ENCODE measurements around the gene COPA. TPM values are rescaled to one million over a fixed set of nuclear protein-coding genes. Genes with fewer than 3 reads are reported as not detected.

Gene COPA
- total and polyA plus RNA-seq, 10 of the 15 experiments (the other 5 are each of a cell fraction or from before 2014, with no cell fraction given), result 53.7 to 180 (median 123) TPM

GRCh38 chr1:160282807-160283206 is 60.2 kb downstream of the COPA start:
- H3K9ac ChIP-seq (ENCODE audit: control insufficient read depth, insufficient read depth, low read length), result no peak overlapping the region
- ChIA-PET RAD21 (ENCODE audit: unreplicated experiment) (no interaction called here), POLR2A (no interaction called here), SMC1A (ENCODE audit: uncharacterized antibody, unreplicated experiment) (no interaction called here), CTCF (interaction anchor here (1.3 kb wide), 1 partner anchor 62 kb away, joined by 3 read pairs; no protein-coding TSS in a partner anchor)
- peaks cover 1 to 8% of the 10 kb centered on the region in 2 experiments for H3K36me3 ChIP-seq (ENCODE audit: control insufficient read depth in 2 of 2, insufficient read depth in 2 of 2, low read length in 1 of 2)
- in situ Hi-C loops (cut with MboI), result no loop called here
- H3K27ac ChIP-seq (ENCODE audit: control insufficient read depth, insufficient read depth), result no peak overlapping the region
- ATAC-seq (no peak), FAIRE-seq (no peak), DNase-seq (ENCODE audit: low read depth, low spot score) (no peak)
- no peak overlapping the region for H2AFZ ChIP-seq (ENCODE audit: control insufficient read depth, low read depth, low read length)
- 99% methylated on average over 7 of the region's 7 CpGs for WGBS (ENCODE audit: insufficient coverage, insufficient replicate concordance, low lambda C conversion rate, missing lambda C conversion rate)
- no TSS peak for BruUV-seq (replicated peaks)
- H4K20me1 ChIP-seq (ENCODE audit: control insufficient read depth, insufficient read depth), result no peaks in the 10 kb centered on the region
- H3K27me3 ChIP-seq (replicated peaks in 1 of 2; ENCODE audit: control insufficient read depth in 2 of 2, insufficient read depth in 2 of 2, low read length in 1 of 2), result no peaks in the 10 kb centered on the region
- intact Hi-C loops (cut with micrococcal nuclease; ENCODE audit: unreplicated experiment), result no loop called here
- H3K79me2 ChIP-seq (ENCODE audit: control insufficient read depth, insufficient read depth, low read length), result peaks cover 13% of the 10 kb centered on the region
- TF ChIP-seq KDM1A (IDR thresholded peaks at IDR 0.05; ENCODE audit: borderline replicate concordance) (no peak), IRF3 (IDR thresholded peaks at IDR 0.05) (no peak), SMARCA5 (IDR thresholded peaks at IDR 0.05) (no peak), ZNF687 (IDR thresholded peaks at IDR 0.05) (no peak), PML (IDR thresholded peaks at IDR 0.05; ENCODE audit: low read length) (no peak), PAX5 (IDR thresholded peaks at IDR 0.05; ENCODE audit: borderline replicate concordance, low read depth, low read length) (no peak), CREM (IDR thresholded peaks at IDR 0.05; ENCODE audit: low read depth) (no peak), USF1 (IDR thresholded peaks at IDR 0.05; ENCODE audit: borderline replicate concordance, extremely low read length, insufficient read depth, low read depth, low read length) (no peak), CEBPB (IDR thresholded peaks at IDR 0.05; ENCODE audit: borderline replicate concordance in 1 of 2, low read depth in 2 of 2, low read length in 2 of 2) (no peak)
- H3K4me1 ChIP-seq (ENCODE audit: control insufficient read depth, insufficient read depth, low read length), result no peaks in the 10 kb centered on the region
- H3K4me3 ChIP-seq, result no peak overlapping the region
- H3K9me3 ChIP-seq (replicated peaks; ENCODE audit: control insufficient read depth, insufficient read depth, low read length), result no peaks in the 10 kb centered on the region
- H3K4me2 ChIP-seq (ENCODE audit: control insufficient read depth, insufficient read depth), result no peak overlapping the region

All from GM12878 (cell line).